K562 (cell line): ENCODE results near the gene HEXD. TPM values are rescaled to one million over a fixed set of nuclear protein-coding genes. Genes with fewer than 3 reads are reported as not detected.

Experiments
- ETV1 ChIP-seq: fragments of 450-650 bp; conservative IDR thresholded peaks from 2 replicates; pipeline ENCODE4 v1.6.1; 2016; ENCODE audit warnings: missing genetic modification characterization, control low read depth, low read depth, missing compliant biosample characterization
- GABPB1 ChIP-seq: sonication (generic); formaldehyde crosslinking; IDR thresholded peaks from 2 replicates; pipeline ENCODE4 v1.8.0; 2022; ENCODE audit warnings: mild to moderate bottlenecking, missing genetic modification reagents
- MGA ChIP-seq: fragments of 450-650 bp; IDR thresholded peaks from 2 replicates; pipeline ENCODE4 v1.6.1; 2016; ENCODE audit warnings: mild to moderate bottlenecking, moderate library complexity
- polyA plus RNA-seq, 8 experiments: library from polyadenylated mRNA; depleted of rRNA in 4 of 8; stranded (reverse) in 5 of 8; unstranded in 3 of 8; fragments of >200 nt; fragmentation: Nextera tagmentation in 2 of 8; fragmentation: Illumina TruSeq in 1 of 8; extraction: Ambion mirVana in 2 of 8; extraction: Trizol in 1 of 8; gene quantifications; 2 replicates each; pipeline versions ENCODE4 v1.2.1 to v1.2.3, GENCODE V29; 2011 to 2014; ENCODE audit warnings: inconsistent platforms in 1 of 8, missing spikeins in 1 of 8
- total RNA-seq, 7 experiments: library from RNA; depleted of rRNA in 6 of 7; stranded (reverse); fragments of >200 nt in 6 of 7; fragmentation: Illumina TruSeq in 2 of 7; extraction: Trizol in 2 of 7; gene quantifications; 2 replicates each; pipeline versions ENCODE4 v1.2.1 to v1.2.3, GENCODE V29; 2011 to 2021; ENCODE audit warnings: low replicate concordance in 1 of 7
- TF ChIP-seq, protein P1 (sequence below), 2 experiments: fragments of 450-650 bp in 1 of 2; sonication (generic) in 1 of 2; formaldehyde crosslinking in 1 of 2; IDR thresholded peaks; 2 replicates each; pipeline versions ENCODE4 v1.7.1 to v1.9.0; 2016 to 2022; ENCODE audit warnings: inconsistent platforms in 1 of 2, mild to moderate bottlenecking in 1 of 2, missing genetic modification reagents in 1 of 2

HEXD gene
- total and polyA plus RNA-seq, 9 of the 15 experiments (the other 6 are each of a cell fraction or from before 2014, with no cell fraction given) = 1.0 to 25.3 (median 10.0) TPM

DNA sequence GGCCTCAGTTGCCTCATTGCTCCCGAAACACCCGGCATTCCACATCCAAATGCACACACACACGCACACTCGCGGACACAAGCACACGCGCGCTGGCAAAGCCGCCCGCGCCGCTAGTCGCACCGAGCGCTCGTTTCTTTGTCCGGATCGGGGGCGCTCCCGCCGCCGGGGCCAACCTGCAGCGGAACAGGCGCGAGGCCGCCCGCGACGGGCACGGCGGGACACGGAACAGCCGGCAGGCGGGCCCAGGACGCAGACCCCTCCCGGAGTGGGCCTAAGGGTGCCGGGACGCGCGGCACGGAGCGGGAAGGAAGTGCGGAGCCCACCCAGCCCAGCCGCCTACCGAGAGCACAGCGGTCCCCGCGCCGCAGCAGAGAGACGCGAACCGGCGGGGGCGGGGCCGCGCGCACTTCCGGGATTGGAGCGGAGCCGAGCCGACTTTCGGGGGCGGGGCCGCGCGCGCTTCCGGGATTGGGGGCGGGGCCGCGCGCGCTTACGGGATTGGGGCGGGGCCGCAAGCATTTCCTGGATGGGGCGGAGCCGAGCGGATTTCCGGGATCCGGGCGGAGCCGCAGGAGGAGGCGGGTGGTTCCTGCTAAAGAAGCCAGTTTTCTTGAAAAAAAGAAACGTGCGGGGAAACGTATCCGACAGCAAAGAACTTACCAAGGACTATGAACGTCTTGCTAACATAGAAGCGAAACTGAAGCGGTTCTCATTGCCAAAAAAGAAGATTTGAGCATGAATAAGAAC lies 32.4 kb downstream of the HEXD start, which contains the start of gene CYBC1 (continued):
- TF ChIP-seq MGA = peak; percentile 24
- TF ChIP-seq, protein P1, sequence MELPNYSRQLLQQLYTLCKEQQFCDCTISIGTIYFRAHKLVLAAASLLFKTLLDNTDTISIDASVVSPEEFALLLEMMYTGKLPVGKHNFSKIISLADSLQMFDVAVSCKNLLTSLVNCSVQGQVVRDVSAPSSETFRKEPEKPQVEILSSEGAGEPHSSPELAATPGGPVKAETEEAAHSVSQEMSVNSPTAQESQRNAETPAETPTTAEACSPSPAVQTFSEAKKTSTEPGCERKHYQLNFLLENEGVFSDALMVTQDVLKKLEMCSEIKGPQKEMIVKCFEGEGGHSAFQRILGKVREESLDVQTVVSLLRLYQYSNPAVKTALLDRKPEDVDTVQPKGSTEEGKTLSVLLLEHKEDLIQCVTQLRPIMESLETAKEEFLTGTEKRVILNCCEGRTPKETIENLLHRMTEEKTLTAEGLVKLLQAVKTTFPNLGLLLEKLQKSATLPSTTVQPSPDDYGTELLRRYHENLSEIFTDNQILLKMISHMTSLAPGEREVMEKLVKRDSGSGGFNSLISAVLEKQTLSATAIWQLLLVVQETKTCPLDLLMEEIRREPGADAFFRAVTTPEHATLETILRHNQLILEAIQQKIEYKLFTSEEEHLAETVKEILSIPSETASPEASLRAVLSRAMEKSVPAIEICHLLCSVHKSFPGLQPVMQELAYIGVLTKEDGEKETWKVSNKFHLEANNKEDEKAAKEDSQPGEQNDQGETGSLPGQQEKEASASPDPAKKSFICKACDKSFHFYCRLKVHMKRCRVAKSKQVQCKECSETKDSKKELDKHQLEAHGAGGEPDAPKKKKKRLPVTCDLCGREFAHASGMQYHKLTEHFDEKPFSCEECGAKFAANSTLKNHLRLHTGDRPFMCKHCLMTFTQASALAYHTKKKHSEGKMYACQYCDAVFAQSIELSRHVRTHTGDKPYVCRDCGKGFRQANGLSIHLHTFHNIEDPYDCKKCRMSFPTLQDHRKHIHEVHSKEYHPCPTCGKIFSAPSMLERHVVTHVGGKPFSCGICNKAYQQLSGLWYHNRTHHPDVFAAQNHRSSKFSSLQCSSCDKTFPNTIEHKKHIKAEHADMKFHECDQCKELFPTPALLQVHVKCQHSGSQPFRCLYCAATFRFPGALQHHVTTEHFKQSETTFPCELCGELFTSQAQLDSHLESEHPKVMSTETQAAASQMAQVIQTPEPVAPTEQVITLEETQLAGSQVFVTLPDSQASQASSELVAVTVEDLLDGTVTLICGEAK (IDR thresholded peaks at IDR 0.05) = peak; percentile 84
- TF ChIP-seq, protein P1 (CRISPR knock-in tag; IDR thresholded peaks at IDR 0.05) = no peak
- peak; percentile 58 for TF ChIP-seq GABPB1 (CRISPR knock-in tag)
- TF ChIP-seq ETV1 (tag) = peak; percentile 58
